NCI-H526 treated with DMSO at 0.1 percent for 48 hours (cell line): ENCODE measurements around the gene C6orf136.
A peak's percentile ranks its signal among the peaks of the same experiment; 100 is the strongest.

Experiments used
- DNase-seq: peaks from one replicate; lab custom pipeline; 2025; lab: John Stamatoyannopoulos, UW

The C6orf136 gene

DNA sequence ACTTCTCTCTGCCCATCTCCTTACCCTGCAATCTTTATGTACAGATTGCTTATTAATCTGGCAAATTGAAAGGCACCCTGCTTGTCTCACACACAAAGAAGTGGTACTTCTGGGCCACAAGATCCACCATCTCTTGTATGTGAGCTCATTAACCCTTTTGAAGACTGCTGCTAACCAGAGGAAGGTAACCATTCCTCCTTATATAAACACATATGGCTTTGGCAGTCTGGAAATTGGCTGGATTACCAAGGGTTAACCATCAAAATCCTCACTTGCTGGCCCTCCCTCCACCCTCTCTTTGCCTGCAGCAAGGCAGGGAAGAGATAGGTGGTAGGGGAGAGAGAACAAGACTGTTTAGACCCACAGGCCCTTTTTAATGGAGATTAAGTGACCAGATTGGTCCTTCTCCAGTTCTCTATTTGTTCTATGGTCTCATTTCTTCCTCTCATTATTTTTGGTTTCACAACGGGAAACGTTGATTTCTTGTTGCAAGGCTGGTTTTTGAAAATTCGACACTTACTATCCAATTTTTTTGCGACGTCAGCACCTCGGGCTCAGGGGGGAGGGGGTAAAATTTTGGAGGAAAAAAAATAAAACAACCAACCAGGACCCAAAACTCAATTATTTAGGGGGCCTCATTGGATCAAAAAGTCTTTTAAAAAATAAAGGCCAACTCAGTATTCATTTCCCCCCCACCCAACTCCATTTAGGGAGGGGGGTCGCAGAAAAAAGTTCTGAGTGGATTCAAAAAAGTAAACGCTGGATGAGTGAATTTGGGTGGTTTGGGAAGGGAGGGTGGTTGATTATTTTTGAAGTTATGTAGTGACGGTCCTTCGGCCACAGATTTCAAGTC is 30.7 kb upstream of the C6orf136 start:
- no peak for DNase-seq

- peak; percentile 98 for DNase-seq
Measured at GRCh38 chr6:30616811-30617564, 29.9 kb upstream of the C6orf136 start, which contains the start of gene PPP1R10. Gene PPP1R10, minus strand, starts transcription at chr6:30617243. Its CDS starts 7,299 bp downstream, at chr6:30609944.

DNA sequence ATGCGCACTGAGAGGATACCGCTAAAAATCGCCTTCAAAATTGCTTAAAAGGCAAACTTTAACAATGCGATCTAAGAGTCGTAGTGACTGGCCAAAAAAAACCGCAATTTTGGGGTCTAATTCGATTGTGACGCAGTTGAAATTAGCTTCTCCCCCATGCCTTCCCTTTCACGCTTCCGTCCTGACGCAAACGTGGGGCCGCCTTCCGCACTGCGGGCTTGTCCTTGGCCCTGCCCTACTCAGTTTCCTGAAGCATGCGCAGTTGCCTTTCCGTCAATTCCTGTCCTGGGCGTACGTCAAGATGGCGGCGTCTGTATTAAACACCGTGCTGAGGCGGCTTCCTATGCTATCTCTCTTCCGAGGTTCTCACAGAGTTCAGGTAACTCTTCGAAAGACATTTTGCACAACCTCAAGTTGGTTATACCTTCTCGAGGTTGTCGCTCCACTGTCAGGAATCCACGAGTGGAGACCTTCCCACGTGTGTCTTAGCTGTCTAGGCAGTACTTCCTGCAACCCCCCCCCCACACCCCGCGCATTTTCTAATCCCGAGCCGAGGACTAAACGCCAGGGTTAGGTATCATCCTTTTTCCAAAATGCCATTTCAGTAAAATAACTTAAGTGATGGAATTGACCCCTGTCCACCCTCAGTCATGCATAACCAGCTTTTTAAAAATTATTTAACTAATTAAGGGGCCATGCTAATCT is 29.2 kb upstream of the C6orf136 start, which contains the start of gene MRPS18B:
TSS of gene MRPS18B (plus strand) at position 276 of the 705 bp plus-strand sequence. CDS start at position 302, 26 bp downstream.
- peak; percentile 97 for DNase-seq

DNA sequence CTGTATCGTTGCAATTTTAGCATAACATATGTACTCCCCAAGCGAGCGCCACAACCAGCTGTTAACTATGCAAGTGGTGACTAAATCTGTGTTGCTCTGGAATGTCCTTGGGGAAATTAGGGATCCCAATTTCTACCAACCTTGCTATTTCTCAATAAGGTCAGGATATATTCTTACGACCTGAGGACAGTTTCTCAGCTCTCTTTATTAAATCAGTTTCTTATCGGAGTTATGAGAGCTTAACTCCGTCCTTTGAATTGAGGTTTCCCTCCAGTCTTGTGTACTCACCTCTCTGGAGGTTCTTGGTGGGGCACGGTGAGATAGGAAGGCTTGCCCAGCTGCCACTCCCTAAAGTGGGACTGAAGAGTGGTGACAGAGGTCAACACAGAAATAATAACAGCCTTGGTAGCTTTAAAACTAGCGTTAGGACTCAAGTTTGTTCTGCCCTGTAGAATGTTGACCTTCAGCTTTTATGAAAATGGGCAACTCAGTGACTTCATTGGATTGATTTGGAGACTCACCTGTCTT is 28.6 kb upstream of the C6orf136 start:
- no peak for DNase-seq

DNA sequence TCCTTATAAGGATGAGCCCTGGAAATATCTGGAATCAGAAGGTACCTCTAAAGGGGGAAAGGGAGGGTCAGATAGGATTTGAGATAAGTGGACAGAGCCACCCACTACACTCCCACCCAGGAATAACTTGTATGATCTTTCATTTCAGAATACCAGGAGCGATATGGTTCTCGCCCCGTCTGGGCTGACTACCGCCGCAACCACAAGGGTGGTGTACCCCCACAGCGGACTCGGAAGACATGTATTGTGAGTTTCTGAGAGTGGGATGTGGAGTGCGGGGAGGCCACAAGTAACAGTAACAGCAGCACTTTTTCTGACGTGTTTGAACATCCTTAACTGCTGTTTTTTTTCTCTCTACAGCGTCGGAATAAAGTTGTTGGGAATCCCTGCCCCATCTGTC is 27.4 kb upstream of the C6orf136 start:
- no peak for DNase-seq

DNA sequence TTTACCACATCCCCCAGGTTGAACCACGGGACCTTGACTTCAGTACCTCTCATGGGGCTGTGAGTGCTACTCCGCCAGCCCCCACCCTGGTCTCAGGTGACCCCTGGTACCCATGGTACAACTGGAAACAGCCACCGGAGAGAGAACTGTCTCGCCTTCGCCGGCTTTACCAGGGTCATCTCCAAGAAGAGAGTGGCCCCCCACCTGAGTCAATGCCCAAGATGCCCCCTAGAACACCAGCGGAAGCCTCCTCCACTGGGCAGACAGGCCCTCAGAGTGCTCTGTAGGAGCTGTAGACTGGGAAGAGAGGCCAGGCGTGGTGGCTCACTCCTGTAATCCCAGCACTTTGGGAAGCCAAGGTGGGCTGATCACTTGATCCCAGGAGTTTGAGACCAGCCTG is 21.4 kb upstream of the C6orf136 start:
- DNase-seq = no peak

- peak; percentile 29 for DNase-seq
Measured at GRCh38 chr6:30626484-30627366, 20.2 kb upstream of the C6orf136 start, which contains the start of gene ATAT1. Gene ATAT1, plus strand, starts transcription at chr6:30626874.

DNA sequence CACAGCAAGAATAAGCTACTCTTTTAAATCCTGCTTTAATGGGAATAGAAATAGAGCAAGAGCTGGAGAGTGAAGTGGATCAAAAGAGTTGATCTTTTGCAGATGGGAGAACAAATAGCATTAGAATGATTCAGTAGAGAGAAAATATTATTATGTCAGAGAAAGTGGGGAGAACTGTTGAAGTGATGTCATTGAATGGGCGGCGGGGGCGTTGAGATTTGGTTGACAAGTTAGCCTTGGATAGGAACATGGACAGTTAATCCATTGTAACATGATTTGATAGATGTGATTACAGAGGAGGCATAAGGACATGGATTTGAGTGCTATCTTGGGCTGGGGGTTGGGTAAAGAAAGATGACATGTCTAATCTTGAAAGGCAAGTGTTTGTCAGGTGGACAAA is 11.1 kb upstream of the C6orf136 start:
- no peak for DNase-seq

DNA sequence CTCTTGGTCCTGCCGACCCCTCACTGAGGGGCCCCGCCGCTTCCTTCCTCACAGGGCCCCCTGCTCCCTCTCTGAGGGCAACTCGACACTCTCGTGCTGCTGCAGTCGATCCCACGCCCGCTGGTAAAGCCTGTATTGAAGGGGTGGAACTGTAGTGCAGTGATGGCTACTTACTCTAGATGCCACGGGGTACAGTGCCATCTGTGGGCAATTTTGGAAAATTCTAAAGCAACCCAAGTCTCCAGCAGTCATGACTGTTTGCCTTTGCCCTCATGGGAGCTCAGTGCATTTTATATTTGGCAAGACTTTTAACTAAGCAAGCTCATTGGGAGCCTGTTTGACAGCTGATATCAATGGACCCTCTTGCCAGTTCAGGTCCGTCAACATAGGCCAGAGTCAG is 6.5 kb upstream of the C6orf136 start:
- DNase-seq = no peak

- no peak for DNase-seq
Measured at GRCh38 chr6:30641048-30641447, 5.9 kb upstream of the C6orf136 start.

- no peak for DNase-seq
Measured at GRCh38 chr6:30643656-30644055, 3.3 kb upstream of the C6orf136 start.

GRCh38 chr6:30644769-30645168 is 2.2 kb upstream of the C6orf136 start:
- DNase-seq = no peak

- no peak for DNase-seq
Measured at GRCh38 chr6:30645989-30646388, 944 bp upstream of the C6orf136 start.

DNA sequence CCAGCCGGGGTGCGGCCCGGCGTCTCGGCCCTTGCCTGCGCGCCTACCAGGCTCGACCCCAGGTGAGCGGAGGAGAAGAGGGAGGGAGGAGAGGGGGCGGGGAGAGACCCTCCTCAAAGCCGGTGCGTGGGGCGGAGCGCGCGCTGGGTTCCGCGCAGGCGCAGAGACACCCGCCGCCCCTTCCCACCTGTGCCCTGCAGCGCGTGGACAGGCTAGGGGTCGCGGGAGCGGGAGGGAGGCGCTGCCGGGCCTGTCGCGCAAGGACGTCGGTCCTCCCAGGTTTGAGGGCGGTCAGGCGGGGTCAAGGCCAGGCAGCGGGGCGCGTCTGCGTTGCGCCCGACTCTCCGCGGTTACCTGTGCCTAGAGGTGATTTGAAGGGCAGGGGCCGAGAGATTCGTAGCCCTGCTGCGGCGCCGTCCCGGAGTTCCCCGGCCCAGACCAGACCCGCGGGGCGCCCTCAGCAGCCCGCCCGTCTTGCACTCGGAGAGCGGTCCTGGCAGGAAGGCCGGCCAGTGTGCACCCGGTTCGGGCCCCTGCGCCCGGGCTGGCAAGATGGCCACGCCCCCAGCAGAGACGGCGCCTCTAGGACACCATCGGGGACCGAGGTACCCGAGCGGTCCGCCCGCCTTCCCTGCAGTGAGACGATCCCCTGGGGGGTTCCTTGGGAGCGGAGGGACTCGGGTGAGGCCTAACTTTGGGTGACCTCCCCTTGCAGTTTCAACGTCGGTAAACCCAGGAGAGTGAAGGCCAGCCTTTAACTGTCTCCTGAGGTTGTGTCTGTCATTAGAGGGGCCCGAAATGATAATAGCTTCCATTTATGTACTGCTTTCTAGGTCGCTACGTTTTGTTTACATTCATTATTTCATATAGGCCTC is 546 bp downstream of the C6orf136 start:
- peak; percentile 66 for DNase-seq

DNA sequence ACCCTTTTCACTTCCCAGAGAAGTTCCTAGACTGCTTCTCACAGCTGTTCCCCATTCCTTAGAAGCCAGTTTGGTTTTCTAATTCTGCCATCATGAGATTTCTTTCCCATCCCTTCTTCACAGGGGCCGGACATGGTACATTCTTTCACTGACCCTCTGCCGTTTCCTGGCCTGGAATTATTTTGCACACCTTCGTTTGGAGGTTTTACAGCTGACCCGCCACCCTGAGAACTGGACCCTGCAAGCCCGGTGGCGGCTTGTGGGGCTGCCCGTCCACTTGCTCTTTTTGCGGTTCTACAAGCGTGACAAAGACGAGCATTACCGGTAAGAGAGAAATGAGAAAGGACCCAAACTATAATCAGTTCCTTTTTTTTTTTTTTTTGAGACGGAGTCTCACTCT is 4.2 kb downstream of the C6orf136 start:
- no peak for DNase-seq

DNA sequence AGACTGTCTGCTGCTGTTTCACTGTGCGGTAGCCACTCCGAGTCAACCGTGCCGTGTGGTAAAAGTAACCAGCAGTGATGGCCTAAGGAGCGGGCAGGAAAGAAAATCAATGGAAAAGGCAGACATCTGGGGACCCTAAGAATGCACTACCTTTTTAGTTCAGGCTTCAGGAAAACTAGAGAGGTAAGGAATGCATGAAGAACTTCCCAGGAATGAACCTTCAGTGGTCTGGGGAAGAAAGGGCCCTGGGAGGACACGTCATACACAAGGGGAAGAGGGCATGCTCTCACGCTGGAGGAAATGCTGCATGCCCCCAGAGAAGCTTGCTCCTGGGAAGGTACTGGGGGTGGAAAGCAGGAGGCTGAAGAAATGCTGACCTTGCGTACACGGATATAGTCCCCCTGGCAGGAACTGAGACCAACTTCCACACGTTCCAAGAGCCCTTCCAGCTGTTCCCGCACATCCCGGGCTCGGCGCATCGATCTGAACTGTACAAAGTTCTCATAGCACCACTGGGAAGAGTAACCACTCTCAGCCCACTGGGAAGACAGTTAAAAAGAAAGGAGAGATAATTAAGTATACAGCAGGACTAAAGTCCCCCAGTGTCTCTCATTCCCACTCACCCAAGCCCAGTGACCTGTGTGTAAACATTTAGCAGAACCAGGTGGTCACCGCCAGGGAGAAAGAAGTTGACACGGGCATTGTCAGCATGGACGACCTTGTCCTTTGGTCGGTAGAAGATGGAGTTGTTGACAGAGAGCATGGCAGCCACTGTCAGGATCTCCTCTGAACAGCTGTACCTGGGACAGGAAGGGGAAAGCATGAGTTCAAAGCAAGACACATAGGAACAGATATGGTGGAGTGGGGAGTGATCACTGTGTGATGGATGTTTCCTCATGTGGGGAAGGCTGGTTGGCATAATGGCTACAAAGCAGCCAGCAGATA is 8.1 kb downstream of the C6orf136 start:
- no peak for DNase-seq

- no peak for DNase-seq
Measured at GRCh38 chr6:30655743-30656094, 8.8 kb downstream of the C6orf136 start.

GRCh38 chr6:30656513-30656912 is 9.6 kb downstream of the C6orf136 start:
- DNase-seq = no peak

DNA sequence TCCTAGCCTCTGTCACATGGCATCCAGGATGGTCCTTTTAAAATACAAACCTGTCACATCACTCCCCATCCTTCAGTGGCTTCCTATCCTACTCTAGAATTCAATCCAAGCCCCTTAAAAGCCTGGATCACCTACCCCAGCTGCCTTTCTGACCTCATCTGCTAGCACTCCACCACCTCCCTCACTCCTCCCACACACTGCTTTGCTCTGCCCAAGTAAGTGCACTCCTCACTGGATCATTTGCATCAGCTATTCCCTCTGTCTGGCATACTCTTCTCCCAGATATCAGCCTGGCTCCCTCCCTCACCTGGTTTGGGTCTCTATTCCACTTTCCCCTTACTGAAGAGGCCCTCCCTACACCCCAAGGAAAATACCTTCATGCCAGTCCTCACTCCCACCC is 10.5 kb downstream of the C6orf136 start:
- DNase-seq = no peak
